SK-MEL-5 (cell line): ENCODE measurements around the gene ANKH. TPM values are rescaled to one million over a fixed set of nuclear protein-coding genes. Genes with fewer than 3 reads are reported as not detected.
"Not testable (repeated sequence)": the region's sequence is repeated elsewhere in the genome, so short reads cannot be mapped to it uniquely, and the experiment has no call there.

Experiments
- DNase-seq: peaks from one replicate; pipeline ENCODE4 v3.0.0-alpha.2; 2016; ENCODE audit warnings: low read depth, low spot score
- in situ Hi-C: cut with HindIII; loops from 2 replicates; pipeline ENCODE4 v1.10.0; 2016; ENCODE audit warnings: low sequenced_read_pairs, high pct_unique_total_duplicates, low pct_unique_long_range_greater_than_20kb
- total RNA-seq: library from RNA; depleted of rRNA; stranded (reverse); fragments of >200 nt; shearing (Covaris generic); gene quantifications from 2 replicates; pipeline ENCODE4 v1.2.3, GENCODE V29; 2014

ANKH gene
- total RNA-seq, 1 experiment from 2014 or later, result 35.0 TPM

- DNase-seq, result no peak
- in situ Hi-C loops, result no loop called here
Observed at GRCh38 chr5:14816999-14817761, 54.4 kb downstream of the ANKH start.

DNA sequence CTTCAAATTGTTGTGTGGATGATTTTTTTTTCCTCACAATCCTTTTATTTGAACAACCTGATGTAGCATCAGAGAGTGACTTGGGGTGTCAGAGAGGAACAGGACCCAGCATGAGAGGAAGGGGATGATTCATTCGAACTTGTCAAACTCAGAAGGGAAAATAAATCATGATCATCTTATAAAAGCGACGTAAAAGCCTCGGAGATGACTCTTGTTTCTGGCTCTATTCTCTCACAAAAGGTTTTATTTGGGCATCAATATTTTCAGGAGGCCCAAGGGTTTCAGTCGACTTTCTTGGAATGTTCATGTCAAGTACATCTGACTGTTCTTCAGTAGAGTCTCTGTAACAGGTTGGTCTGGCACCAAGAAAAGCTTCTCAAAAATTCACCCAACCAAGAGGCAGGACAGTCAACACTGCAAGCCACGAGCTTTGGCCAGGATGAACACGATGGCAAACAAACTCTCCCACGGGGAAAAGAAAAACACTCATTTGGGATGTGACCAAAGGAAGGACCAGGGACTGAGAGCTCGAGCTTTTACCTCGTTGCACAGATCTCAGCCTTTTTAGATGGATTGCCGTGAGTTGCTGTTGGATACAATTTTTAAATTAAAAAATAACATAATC is 55.1 kb downstream of the ANKH start:
- DNase-seq, result no peak
- in situ Hi-C loops, result no loop called here

GRCh38 chr5:14813747-14814146 is 57.8 kb downstream of the ANKH start:
- in situ Hi-C loops, result no loop called here
- no peak for DNase-seq

GRCh38 chr5:14812166-14812565 is 59.4 kb downstream of the ANKH start:
- in situ Hi-C loops, result no loop called here
- no peak for DNase-seq

DNA sequence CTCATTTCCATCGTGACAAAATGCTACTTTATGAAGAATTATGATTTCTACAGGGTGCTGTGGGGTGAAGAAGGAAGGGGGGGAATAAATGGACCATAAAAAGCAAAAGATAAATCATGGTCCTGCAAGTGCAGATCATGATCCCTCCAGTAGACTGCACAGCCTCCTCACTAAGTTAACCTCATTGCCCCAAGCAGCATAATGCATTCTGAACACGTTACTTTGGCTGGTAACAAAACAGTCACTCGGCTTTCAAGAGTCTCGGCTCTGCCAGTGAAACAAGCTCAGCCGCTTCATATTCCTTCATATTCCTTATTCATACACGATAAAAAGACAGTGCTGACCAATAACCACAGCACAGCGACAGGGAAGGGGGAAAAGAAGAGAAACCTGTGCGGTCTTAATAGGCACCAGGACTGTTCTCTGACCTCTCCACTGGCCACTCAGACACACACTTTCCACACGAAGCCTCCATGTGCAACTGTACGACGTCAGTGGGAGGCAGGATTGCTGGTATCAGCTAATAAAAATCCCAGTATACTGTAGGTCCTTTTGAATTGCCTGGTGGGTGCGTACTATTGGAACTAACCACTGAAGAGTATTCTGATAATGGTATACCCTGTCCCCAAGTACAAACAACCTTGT is 60.5 kb downstream of the ANKH start:
- in situ Hi-C loops, result no loop called here
- DNase-seq, result peak; percentile 19

DNA sequence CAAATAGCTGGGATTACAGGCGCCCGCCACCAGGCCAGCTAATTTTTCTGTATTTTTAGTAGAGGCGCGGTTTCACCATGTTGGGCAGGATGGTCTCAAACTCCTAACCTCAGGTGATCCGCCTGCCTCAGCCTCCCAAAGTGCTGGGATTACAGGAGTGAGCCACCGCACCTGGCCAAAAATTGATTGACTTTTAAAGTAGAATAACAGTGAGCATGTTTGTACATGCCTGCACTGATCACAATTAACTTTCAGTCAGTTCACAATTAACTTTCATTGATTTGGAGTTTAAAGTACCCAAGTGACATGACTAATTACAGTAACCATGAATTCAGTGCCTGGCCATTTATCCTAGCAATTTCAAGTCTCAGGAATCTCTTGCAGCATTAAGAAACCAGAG is 61.3 kb downstream of the ANKH start:
- DNase-seq, result no peak
- in situ Hi-C loops, result no loop called here

DNA sequence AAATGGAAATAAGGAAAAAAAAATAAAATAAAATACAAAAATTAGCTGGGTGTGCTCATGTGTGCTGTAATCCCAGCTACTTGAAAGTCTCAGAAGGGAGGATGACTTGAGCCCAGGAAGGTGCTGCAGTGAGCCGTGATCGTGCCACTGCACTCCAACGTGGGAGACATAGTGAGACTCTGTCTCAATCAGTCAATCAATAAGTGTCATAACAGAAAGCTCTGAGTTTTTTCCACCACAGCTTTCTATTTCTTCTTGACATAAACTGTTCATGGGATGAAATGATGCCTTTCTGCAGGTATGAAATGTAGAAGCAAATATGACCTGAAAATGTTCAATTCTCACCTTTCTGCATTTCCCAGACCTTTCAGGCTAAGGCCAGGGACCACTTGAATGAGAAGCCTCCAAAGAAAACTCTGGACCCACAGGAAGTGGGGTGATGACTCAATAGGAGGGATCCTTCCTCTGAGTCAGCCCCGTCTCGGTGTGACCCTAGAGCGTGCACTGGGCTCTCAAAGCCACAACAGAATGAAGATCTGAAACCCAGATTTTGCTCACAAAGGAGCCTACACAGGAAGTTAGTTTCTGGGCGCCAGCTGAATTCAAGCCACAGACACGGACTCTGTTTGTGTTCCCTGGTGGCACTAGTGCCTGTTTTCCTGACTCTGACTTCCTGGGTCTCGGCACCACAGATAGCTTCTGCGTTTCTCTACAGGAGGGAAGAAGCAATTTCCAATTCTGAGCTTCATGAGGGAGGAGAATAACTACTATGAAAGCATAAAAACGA is 62.0 kb downstream of the ANKH start:
- in situ Hi-C loops, result no loop called here
- DNase-seq, result peak; percentile 81

- in situ Hi-C loops, result no loop called here
- DNase-seq, result no peak
Observed at GRCh38 chr5:14807471-14807870, 64.1 kb downstream of the ANKH start.

DNA sequence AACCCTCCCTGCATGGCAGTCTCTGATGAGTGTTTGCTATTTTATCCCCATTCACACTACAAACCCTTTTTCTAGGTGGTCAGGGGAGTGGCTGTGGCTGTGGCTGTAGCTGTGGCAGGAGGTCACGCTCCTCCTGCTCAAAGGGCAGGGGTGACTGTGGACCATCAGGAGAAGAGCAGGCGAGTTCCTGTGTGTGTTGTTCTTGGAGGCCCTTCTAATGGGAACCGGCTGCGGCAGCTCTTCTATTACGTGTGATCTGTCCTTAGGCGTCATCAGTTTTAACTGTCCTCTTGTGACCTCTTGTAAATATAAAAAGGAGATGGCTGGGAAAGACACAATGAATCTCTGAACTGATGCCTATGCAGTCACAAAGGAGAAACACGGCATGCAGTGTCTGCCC is 65.1 kb downstream of the ANKH start:
- in situ Hi-C loops, result no loop called here
- DNase-seq, result peak; percentile 95

DNA sequence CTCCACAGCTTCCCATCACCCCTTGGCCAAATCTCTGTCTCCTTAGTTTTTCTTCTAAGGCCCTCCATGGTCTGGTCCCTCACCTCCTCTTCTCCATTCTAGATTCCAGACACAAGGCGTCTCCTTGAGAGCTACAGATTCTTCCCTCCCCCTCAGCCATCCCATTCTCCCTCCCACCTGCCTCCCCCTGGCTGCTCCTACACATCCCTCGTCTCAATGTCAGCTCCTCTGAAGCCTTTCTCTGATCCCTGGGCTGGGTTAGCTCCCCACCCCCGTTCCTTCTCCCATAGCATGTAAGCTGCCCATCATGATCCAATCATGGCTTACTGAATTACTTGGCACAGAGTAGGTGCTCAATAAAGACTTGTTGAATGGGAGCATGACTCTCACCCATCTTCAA is 69.0 kb downstream of the ANKH start:
- no peak for DNase-seq
- in situ Hi-C loops, result no loop called here

GRCh38 chr5:14801792-14802191 is 69.8 kb downstream of the ANKH start:
- DNase-seq, result no peak
- in situ Hi-C loops, result no loop called here

- in situ Hi-C loops, result not testable (repeated sequence)
- peak; percentile 27 for DNase-seq
Observed at GRCh38 chr5:14797385-14797784, 74.2 kb downstream of the ANKH start.

GRCh38 chr5:14794583-14795230 is 76.9 kb downstream of the ANKH start:
- in situ Hi-C loops, result no loop called here
- no peak for DNase-seq

- DNase-seq, result no peak
- in situ Hi-C loops, result no loop called here
Observed at GRCh38 chr5:14793851-14794250, 77.7 kb downstream of the ANKH start.

- no peak for DNase-seq
- in situ Hi-C loops, result no loop called here
Observed at GRCh38 chr5:14790911-14791310, 80.7 kb downstream of the ANKH start.

DNA sequence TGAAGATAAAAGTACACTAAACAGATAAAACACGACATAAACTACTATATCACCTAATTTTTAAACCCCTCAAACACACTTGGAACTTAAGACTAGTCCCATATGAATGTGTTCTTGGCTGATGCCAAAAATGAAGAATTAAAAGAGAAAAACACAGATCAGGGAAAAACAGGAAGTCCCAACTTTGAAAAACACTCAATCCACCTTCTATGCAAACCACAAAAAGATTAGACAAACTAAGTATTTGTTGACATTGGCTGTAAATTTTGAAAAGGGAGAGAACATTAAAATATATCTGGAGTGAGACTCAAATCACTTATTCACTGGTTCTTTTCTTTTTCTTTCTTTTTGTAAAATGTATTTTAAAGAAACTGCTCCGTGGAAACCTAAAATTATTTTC is 81.4 kb downstream of the ANKH start:
- in situ Hi-C loops, result no loop called here
- DNase-seq, result no peak

DNA sequence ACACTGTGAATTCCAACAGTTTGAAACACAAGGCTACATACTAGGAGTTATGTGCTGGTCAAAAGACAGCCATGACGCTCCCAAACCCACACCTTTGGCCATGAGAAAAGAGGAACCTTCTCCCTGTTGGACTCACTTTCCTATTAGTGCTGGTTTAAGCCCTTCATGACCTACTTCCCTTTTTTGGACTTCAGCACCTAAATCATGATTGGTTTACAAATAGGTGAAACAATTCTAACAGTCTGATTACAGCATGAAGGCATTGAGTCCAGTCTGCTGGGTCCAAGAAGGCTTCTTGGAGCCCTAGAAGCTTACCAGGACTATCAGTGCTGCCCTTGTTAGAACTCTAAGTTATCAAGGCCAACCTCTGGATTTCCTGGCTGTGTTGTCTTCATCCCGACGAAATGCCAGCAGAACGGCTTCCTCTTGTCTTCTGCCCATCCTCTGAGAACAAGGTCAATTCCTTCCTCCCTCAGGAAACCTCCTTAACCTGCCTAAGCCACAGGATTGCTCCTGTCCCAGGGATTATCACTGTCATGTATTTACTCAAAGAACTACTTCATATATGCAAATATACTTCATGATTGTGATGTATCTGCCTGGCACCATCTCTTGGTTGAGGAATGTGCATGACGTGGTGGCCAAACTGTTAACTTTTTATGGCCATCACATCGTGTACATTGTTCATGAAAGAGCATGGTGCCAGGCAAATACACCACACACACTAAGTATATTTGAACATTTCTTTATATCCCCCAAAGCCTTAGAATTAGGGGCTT is 83.6 kb downstream of the ANKH start:
- in situ Hi-C loops, result no loop called here
- no peak for DNase-seq
